HL-60 (cell line): ENCODE data around the gene TNP2.
A peak's percentile ranks its signal among the peaks of the same experiment; 100 is the strongest.

Experiments
- DNase-seq, 2 experiments: peaks; one replicate each; pipeline ENCODE4 v3.0.0-alpha.2; 2010 to 2020; ENCODE audit warnings: low read depth in 1 of 2, low spot score in 1 of 2
- H3K27ac ChIP-seq: fragments of 250-450 bp; sonication (Bioruptor Pico); replicated peaks from 2 replicates; pipeline ENCODE4 v1.5.1; 2020; ENCODE audit warnings: mild to moderate bottlenecking, moderate library complexity
- H3K27me3 ChIP-seq: fragments of 250-450 bp; sonication (Bioruptor Pico); 2 replicates; pipeline ENCODE4 v1.5.1; 2021; ENCODE audit warnings: mild to moderate bottlenecking, moderate library complexity; ENCODE audit not compliant: insufficient read depth, poor library complexity, severe bottlenecking
- H3K4me3 ChIP-seq: replicated peaks from 2 replicates; pipeline ENCODE4 v1.5.1; 2011; ENCODE audit warnings: mild to moderate bottlenecking, control low read depth, low read length; ENCODE audit not compliant: insufficient read depth
- GABPA ChIP-seq: IDR thresholded peaks from 2 replicates; pipeline ENCODE4 v1.6.1; 2012; ENCODE audit warnings: low read depth
- POLR2AphosphoS5 ChIP-seq: IDR thresholded peaks from 2 replicates; pipeline ENCODE4 v1.6.1; 2012; ENCODE audit warnings: low read depth
- SPI1 ChIP-seq: IDR thresholded peaks from 2 replicates; pipeline ENCODE4 v1.6.1; 2012; ENCODE audit warnings: low read depth, mild to moderate bottlenecking, borderline replicate concordance
- TF ChIP-seq, protein P1 (sequence below): IDR thresholded peaks from one replicate; pipeline ENCODE4 v1.5.1; 2011; ENCODE audit warnings: low read length, control low read depth, inconsistent platforms; ENCODE audit not compliant: insufficient read depth
- TF ChIP-seq, protein P2 (sequence below): IDR thresholded peaks from 2 replicates; pipeline ENCODE4 v1.6.1; 2012; ENCODE audit warnings: low read depth; ENCODE audit not compliant: insufficient replicate concordance

Gene TNP2

GRCh38 chr16:11256661-11257130, 12.4 kb downstream of the TNP2 start:
- H3K4me3 ChIP-seq, result peak overlapping the region; percentile 83
- H3K27ac ChIP-seq, result peak overlapping the region; percentile 88
- no peaks in the 10 kb centered on the region for H3K27me3 ChIP-seq
- DNase-seq, result peak in 1 of 2 experiments; percentile 33
- TF ChIP-seq, protein P1, sequence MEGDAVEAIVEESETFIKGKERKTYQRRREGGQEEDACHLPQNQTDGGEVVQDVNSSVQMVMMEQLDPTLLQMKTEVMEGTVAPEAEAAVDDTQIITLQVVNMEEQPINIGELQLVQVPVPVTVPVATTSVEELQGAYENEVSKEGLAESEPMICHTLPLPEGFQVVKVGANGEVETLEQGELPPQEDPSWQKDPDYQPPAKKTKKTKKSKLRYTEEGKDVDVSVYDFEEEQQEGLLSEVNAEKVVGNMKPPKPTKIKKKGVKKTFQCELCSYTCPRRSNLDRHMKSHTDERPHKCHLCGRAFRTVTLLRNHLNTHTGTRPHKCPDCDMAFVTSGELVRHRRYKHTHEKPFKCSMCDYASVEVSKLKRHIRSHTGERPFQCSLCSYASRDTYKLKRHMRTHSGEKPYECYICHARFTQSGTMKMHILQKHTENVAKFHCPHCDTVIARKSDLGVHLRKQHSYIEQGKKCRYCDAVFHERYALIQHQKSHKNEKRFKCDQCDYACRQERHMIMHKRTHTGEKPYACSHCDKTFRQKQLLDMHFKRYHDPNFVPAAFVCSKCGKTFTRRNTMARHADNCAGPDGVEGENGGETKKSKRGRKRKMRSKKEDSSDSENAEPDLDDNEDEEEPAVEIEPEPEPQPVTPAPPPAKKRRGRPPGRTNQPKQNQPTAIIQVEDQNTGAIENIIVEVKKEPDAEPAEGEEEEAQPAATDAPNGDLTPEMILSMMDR, result no peak
- TF ChIP-seq SPI1, result no peak
- TF ChIP-seq, protein P2, sequence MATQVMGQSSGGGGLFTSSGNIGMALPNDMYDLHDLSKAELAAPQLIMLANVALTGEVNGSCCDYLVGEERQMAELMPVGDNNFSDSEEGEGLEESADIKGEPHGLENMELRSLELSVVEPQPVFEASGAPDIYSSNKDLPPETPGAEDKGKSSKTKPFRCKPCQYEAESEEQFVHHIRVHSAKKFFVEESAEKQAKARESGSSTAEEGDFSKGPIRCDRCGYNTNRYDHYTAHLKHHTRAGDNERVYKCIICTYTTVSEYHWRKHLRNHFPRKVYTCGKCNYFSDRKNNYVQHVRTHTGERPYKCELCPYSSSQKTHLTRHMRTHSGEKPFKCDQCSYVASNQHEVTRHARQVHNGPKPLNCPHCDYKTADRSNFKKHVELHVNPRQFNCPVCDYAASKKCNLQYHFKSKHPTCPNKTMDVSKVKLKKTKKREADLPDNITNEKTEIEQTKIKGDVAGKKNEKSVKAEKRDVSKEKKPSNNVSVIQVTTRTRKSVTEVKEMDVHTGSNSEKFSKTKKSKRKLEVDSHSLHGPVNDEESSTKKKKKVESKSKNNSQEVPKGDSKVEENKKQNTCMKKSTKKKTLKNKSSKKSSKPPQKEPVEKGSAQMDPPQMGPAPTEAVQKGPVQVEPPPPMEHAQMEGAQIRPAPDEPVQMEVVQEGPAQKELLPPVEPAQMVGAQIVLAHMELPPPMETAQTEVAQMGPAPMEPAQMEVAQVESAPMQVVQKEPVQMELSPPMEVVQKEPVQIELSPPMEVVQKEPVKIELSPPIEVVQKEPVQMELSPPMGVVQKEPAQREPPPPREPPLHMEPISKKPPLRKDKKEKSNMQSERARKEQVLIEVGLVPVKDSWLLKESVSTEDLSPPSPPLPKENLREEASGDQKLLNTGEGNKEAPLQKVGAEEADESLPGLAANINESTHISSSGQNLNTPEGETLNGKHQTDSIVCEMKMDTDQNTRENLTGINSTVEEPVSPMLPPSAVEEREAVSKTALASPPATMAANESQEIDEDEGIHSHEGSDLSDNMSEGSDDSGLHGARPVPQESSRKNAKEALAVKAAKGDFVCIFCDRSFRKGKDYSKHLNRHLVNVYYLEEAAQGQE, result no peak
- TF ChIP-seq GABPA, result no peak
- TF ChIP-seq POLR2AphosphoS5, result no peak

GRCh38 chr16:11255737-11256660, 13.1 kb downstream of the TNP2 start, which contains the start of gene SOCS1:
TSS of gene SOCS1 (minus strand) at chr16:11256204. CDS start at chr16:11255478, 726 bp downstream.
- TF ChIP-seq, protein P2, result no peak
- TF ChIP-seq, protein P1, result peak; percentile 57
- TF ChIP-seq POLR2AphosphoS5, result peak; percentile 74
- Histone ChIP-seq H3K27ac (peak within 1 kb of the TSS; percentile 88), H3K27me3 (no peaks in the 10 kb centered on the region), H3K4me3 (peak within 1 kb of the TSS; percentile 83)
- peak; percentile 54 to 68 for DNase-seq

GRCh38 chr16:11254913-11255736, 14.0 kb downstream of the TNP2 start:
- Histone ChIP-seq H3K4me3 (peak overlapping the region; percentile 83), H3K27me3 (no peaks in the 10 kb centered on the region), H3K27ac (no peak overlapping the region)
- TF ChIP-seq POLR2AphosphoS5 (0 out of 2 replicates have a peak, but pooled peaks have one; percentile 18), SPI1 (peak; percentile 23; the same call in 1 of the 2 replicates), GABPA (no peak)
- TF ChIP-seq, protein P1, result no peak
- TF ChIP-seq, protein P2, result no peak
- DNase-seq, result peak in 1 of 2 experiments; percentile 37
